Stomach (tissue), 9 donors: ENCODE measurements around the gene TBC1D8. TPM values are rescaled to one million over a fixed set of nuclear protein-coding genes. Genes with fewer than 3 reads are reported as not detected.

Experiments
- DNase-seq, 2 donors: peaks; one replicate each; pipeline versions ENCODE4 v3.0.0 to v3.0.0-alpha.2; 2013 to 2019
- H3K27ac ChIP-seq, 5 donors: fragments of 200-600 bp in 4 of 5; sonication (generic) in 4 of 5; one replicate each; pipeline ENCODE4 v1.5.1; 2013 to 2019; ENCODE audit warnings: mild to moderate bottlenecking in 1 of 5, moderate library complexity in 1 of 5
- H3K27me3 ChIP-seq, 3 donors: fragments of 200-600 bp; sonication (generic); one replicate each; pipeline ENCODE4 v1.5.1; 2017 to 2019; ENCODE audit warnings: mixed run types in 1 of 3
- H3K36me3 ChIP-seq, 4 donors: fragments of 200-600 bp; sonication (generic); 1 replicate in 3 of 4; 2 replicates in 1 of 4; pipeline ENCODE4 v1.5.1; 2016 to 2019
- H3K4me1 ChIP-seq, 4 donors: fragments of 200-600 bp; sonication (generic); one replicate each; pipeline ENCODE4 v1.5.1; 2016 to 2019
- H3K4me3 ChIP-seq, 4 donors: fragments of 200-600 bp; sonication (generic) in 3 of 4; one replicate each; pipeline ENCODE4 v1.5.1; 2016 to 2019; ENCODE audit warnings: mild to moderate bottlenecking in 1 of 4
- H3K9me3 ChIP-seq, 4 donors: fragments of 200-600 bp; sonication (generic); one replicate each; pipeline ENCODE4 v1.5.1; 2016 to 2019
- EP300 ChIP-seq: sonication (generic); formaldehyde crosslinking; IDR thresholded peaks from one replicate; pipeline ENCODE4 v1.6.1; 2017; ENCODE audit warnings: antibody characterized with exemption
- POLR2A ChIP-seq, 4 donors: fragments of 450-650 bp; IDR thresholded peaks; one replicate each; pipeline ENCODE4 v1.6.1; 2016; ENCODE audit warnings: antibody characterized with exemption in 4 of 4, control low read depth in 2 of 4, mild to moderate bottlenecking in 1 of 4, moderate library complexity in 1 of 4
- POLR2AphosphoS5 ChIP-seq, 3 donors: sonication (generic); formaldehyde crosslinking; IDR thresholded peaks; one replicate each; pipeline ENCODE4 v1.6.1; 2016; ENCODE audit warnings: antibody characterized with exemption in 3 of 3
- WGBS, 5 donors: extraction: QIAGEN DNeasy Blood & Tissue Kit in 3 of 5; methylation state at CpG; one replicate each; pipeline versions ENCODE4 v1.1.5 to v1.1.7; 2013 to 2018; 5-methylcytosine and 5-hydroxymethylcytosine counted together
- intact Hi-C: fragments of 100-400 bp; cut with DNase I; formaldehyde crosslinking; loops from one replicate; pipeline ENCODE4 v1.15.1; 2023; ENCODE audit warnings: low total_unique reads
- polyA plus RNA-seq, 3 donors: library from polyadenylated mRNA; stranded (reverse); fragments of 200-250 nt; gene quantifications; one replicate each; pipeline ENCODE4 v1.2.3, GENCODE V29; 2013
- total RNA-seq, 5 donors: library from RNA; depleted of rRNA; stranded (reverse); fragments of >200 nt; gene quantifications; one replicate each; pipeline versions ENCODE4 v1.1.0 to v1.2.3, GENCODE V29; 2014 to 2016
- TF ChIP-seq, protein P1 (sequence below), 7 experiments: fragments of 450-650 bp in 4 of 7; fragments of 200-600 bp in 3 of 7; sonication (generic) in 3 of 7; IDR thresholded peaks; one replicate each; pipeline ENCODE4 v1.5.1; 2016 to 2019; ENCODE audit warnings: antibody characterized with exemption in 7 of 7, control low read depth in 2 of 7, mild to moderate bottlenecking in 1 of 7
- donor health status: healthy with polysubstance abuse.
- donor health status: Bipolar disorder and iron deficiency.
- donor health status: healthy.

Gene TBC1D8
- total and polyA plus RNA-seq, 8 donors = 9.9 to 179 (median 74.9) TPM

DNA sequence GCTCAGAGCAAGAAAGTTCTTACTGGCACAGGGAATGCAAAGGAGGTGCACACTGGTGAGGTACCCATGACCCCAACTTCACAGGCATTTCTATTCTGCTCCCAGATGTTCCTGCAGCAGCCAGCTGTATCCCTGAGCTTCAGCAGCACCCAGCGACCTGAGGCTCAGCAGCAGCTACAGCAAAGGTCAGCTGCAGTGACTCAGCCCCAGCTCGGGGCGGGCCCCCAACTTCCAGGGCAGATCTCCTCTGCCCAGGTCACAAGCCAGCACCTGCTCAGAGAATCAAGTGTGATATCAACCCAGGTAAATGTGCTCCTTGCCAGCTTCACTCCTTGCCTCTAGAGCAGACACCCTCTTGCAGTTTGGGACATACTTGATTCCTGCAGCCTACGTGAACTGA is 163.2 kb downstream of the TBC1D8 start:
- Histone ChIP-seq H3K27ac (no peak overlapping the region), H3K9me3 (no peaks in the 10 kb centered on the region), H3K36me3 (peaks cover 6 to 63% (median 42%) of the 10 kb centered on the region in 4 donors), H3K27me3 (no peaks in the 10 kb centered on the region), H3K4me3 (no peak overlapping the region), H3K4me1 (peaks cover 0 to 11% (median 0%) of the 10 kb centered on the region in 4 donors)
- no peak for DNase-seq
- intact Hi-C loops = no loop called here
- WGBS, 5 donors = 77 to 87% (median 86%) methylated on average over 4 of the region's 4 CpGs
- TF ChIP-seq POLR2AphosphoS5 (IDR thresholded peaks at IDR 0.05) (no peak), EP300 (no peak), POLR2A (IDR thresholded peaks at IDR 0.05) (no peak)
- TF ChIP-seq, protein P1, sequence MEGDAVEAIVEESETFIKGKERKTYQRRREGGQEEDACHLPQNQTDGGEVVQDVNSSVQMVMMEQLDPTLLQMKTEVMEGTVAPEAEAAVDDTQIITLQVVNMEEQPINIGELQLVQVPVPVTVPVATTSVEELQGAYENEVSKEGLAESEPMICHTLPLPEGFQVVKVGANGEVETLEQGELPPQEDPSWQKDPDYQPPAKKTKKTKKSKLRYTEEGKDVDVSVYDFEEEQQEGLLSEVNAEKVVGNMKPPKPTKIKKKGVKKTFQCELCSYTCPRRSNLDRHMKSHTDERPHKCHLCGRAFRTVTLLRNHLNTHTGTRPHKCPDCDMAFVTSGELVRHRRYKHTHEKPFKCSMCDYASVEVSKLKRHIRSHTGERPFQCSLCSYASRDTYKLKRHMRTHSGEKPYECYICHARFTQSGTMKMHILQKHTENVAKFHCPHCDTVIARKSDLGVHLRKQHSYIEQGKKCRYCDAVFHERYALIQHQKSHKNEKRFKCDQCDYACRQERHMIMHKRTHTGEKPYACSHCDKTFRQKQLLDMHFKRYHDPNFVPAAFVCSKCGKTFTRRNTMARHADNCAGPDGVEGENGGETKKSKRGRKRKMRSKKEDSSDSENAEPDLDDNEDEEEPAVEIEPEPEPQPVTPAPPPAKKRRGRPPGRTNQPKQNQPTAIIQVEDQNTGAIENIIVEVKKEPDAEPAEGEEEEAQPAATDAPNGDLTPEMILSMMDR (IDR thresholded peaks at IDR 0.05) = no peak

DNA sequence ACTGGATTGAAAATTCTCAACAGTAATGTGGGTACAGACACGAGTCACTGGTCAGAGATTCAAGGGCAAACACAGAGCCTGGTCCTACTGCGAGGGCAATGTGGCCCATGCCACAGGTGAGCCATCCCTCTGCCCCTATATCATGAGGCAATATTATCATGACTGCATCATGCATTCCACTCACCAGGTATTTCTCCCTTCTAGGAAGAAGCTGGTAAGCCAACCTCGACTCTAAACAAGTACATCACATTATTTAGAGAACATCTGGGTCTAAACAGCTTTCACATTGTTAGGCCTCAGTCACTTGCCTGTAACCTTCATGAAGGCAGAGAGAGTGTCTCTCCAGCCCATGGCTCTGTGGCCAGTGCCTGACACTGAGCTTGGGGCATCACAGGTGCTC is 163.6 kb downstream of the TBC1D8 start:
- Histone ChIP-seq H3K27ac (no peak overlapping the region), H3K36me3 (peaks cover 7 to 67% (median 45%) of the 10 kb centered on the region in 4 donors), H3K27me3 (no peaks in the 10 kb centered on the region), H3K4me1 (peaks cover 0 to 11% (median 0%) of the 10 kb centered on the region in 4 donors), H3K9me3 (no peaks in the 10 kb centered on the region), H3K4me3 (no peak overlapping the region)
- intact Hi-C loops = no loop called here
- 79 to 96% (median 90%) methylated on average over 3 of the region's 3 CpGs for WGBS, 5 donors
- DNase-seq = no peak
- no peak for TF ChIP-seq EP300
- TF ChIP-seq, protein P1 (IDR thresholded peaks at IDR 0.05) = no peak
- no peak for TF ChIP-seq POLR2A (IDR thresholded peaks at IDR 0.05)
- TF ChIP-seq POLR2AphosphoS5 (IDR thresholded peaks at IDR 0.05) = no peak

DNA sequence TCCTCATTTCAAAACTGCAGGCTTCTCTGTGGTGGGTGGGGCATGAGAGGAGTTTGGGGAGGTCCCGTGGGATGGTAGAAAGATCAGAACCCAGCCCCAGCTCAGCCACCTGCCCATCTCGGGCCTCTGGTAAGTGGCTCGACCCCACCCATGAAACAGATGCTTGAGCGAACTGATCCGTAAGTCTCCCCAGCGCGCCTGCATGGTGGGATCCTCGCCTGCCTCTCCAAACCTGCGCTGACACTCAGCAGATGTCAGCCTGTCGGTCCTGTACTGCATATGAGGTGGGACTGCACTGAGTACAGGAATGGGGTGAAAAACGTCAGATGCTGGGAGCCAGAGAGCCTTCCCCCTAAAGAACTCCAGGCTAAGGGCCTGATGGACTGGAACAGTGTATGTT is 165.0 kb downstream of the TBC1D8 start:
- Histone ChIP-seq H3K27me3 (no peaks in the 10 kb centered on the region), H3K27ac (no peak overlapping the region), H3K9me3 (no peaks in the 10 kb centered on the region), H3K36me3 (peaks cover 12 to 74% (median 54%) of the 10 kb centered on the region in 4 donors), H3K4me3 (no peak overlapping the region), H3K4me1 (peaks cover 0 to 11% (median 0%) of the 10 kb centered on the region in 4 donors)
- TF ChIP-seq EP300 = no peak
- TF ChIP-seq POLR2AphosphoS5 (IDR thresholded peaks at IDR 0.05) = no peak
- no peak for TF ChIP-seq POLR2A (IDR thresholded peaks at IDR 0.05)
- TF ChIP-seq, protein P1 (IDR thresholded peaks at IDR 0.05) = no peak
- intact Hi-C loops = no loop called here
- no peak for DNase-seq
- WGBS, 5 donors = 90 to 95% (median 91%) methylated on average over 10 to 11 of the region's 11 CpGs

- no peaks in the 10 kb centered on the region for H3K9me3 ChIP-seq
- no peak overlapping the region for H3K4me3 ChIP-seq
- TF ChIP-seq POLR2AphosphoS5 (IDR thresholded peaks at IDR 0.05) (peak in 1 of 3 donors; percentile 47), POLR2A (IDR thresholded peaks at IDR 0.05) (peak in 1 of 4 donors; percentile 10), EP300 (no peak)
- TF ChIP-seq, protein P1 (IDR thresholded peaks at IDR 0.05) = peak in 6 of 7 experiments; percentile 72 to 95 (median 86)
- WGBS, 5 donors = 29 to 31% (median 31%) methylated on average over 7 of the region's 7 CpGs
- H3K4me1 ChIP-seq = peaks cover 0 to 11% (median 0%) of the 10 kb centered on the region in 4 donors
- intact Hi-C loops = loop anchor here (5.0 kb wide), 2 partner anchors 253 to 373 kb away; no protein-coding TSS in a partner anchor
- peak; percentile 80 to 92 for DNase-seq
- peaks cover 6 to 72% (median 52%) of the 10 kb centered on the region in 4 donors for H3K36me3 ChIP-seq
- H3K27ac ChIP-seq = peak overlapping the region in 1 of 5 donors; percentile 34
- no peaks in the 10 kb centered on the region for H3K27me3 ChIP-seq
These were observed 166.3 kb downstream of the TBC1D8 start for GRCh38 chr2:100984892-100985307.
